PC-3 (cell line): ENCODE measurements around the gene BFSP2. TPM values are rescaled to one million over a fixed set of nuclear protein-coding genes. Genes with fewer than 3 reads are reported as not detected.

Experiments
- ATAC-seq: fragments of 200-7000 bp; cut with Tn5 transposase; 2 replicates; pipeline ENCODE4 v1.9.1; 2020; ENCODE audit warnings: mild to moderate bottlenecking, moderate library complexity
- BruUV-seq: library from RNA; stranded (reverse); fragments of 400-500 nt; replicated peaks from 2 replicates; lab custom pipeline; 2021; lab: Mats Ljungman, UMichigan
- CTCF ChIA-PET: fragments of 300-600 bp; sonication (Branson Sonifier 250); formaldehyde crosslinking; loops from one replicate; lab custom pipeline; 2022; ENCODE audit warnings: antibody characterized with exemption; lab: Charles Lee
- POLR2A ChIA-PET: fragments of 300-600 bp; sonication (Branson Sonifier 250); formaldehyde crosslinking; loops from one replicate; lab custom pipeline; 2022; ENCODE audit warnings: antibody characterized with exemption; ENCODE audit not compliant: unreplicated experiment; lab: Charles Lee
- DNase-seq: peaks from one replicate; pipeline ENCODE4 v3.0.0-alpha.2; 2015
- H2AFZ ChIP-seq: fragments of 300-600 bp; sonication (generic); 2 replicates; pipeline ENCODE4 v1.6.0; 2016; ENCODE audit warnings: antibody characterized with exemption, low read length
- H3F3A ChIP-seq: fragments of 300-600 bp; sonication (generic); one replicate; pipeline ENCODE4 v1.6.0; 2017; ENCODE audit warnings: antibody characterized with exemption, low read length, control low read depth, mild to moderate bottlenecking; ENCODE audit not compliant: unreplicated experiment
- H3K27ac ChIP-seq: fragments of 300-600 bp; sonication (generic); 2 replicates; pipeline ENCODE4 v1.5.1; 2016; ENCODE audit warnings: mild to moderate bottlenecking, low read length
- H3K27me3 ChIP-seq: fragments of 300-600 bp; sonication (generic); 2 replicates; pipeline ENCODE4 v1.6.1; 2016; ENCODE audit warnings: low read length, mixed read lengths
- H3K36me3 ChIP-seq: fragments of 300-600 bp; sonication (generic); 2 replicates; pipeline ENCODE4 v1.6.1; 2016; ENCODE audit warnings: low read depth, mixed run types, low read length, mixed read lengths
- H3K4me1 ChIP-seq: fragments of 300-600 bp; sonication (generic); 2 replicates; pipeline ENCODE4 v1.5.1; 2016; ENCODE audit warnings: low read length; ENCODE audit not compliant: insufficient read depth
- H3K4me2 ChIP-seq: fragments of 300-600 bp; sonication (generic); 2 replicates; pipeline ENCODE4 v1.6.0; 2016; ENCODE audit warnings: low read length
- H3K4me3 ChIP-seq: fragments of 300-600 bp; sonication (generic); 2 replicates; pipeline ENCODE4 v1.5.1; 2016; ENCODE audit warnings: mild to moderate bottlenecking, low read length, mixed read lengths
- H3K79me2 ChIP-seq: fragments of 300-600 bp; sonication (generic); 2 replicates; pipeline ENCODE4 v1.6.1; 2017; ENCODE audit warnings: low read length, mixed read lengths
- H3K9ac ChIP-seq: fragments of 300-600 bp; sonication (generic); 2 replicates; pipeline ENCODE4 v1.6.0; 2016; ENCODE audit warnings: mild to moderate bottlenecking, low read length
- H3K9me2 ChIP-seq: fragments of 300-600 bp; sonication (generic); replicated peaks from 2 replicates; pipeline ENCODE4 v1.6.1; 2016; ENCODE audit warnings: mixed run types, low read length, mixed read lengths
- H3K9me3 ChIP-seq: fragments of 300-600 bp; sonication (generic); 2 replicates; pipeline ENCODE4 v1.6.1; 2016; ENCODE audit warnings: low read length, mixed read lengths
- H4K20me1 ChIP-seq: fragments of 300-600 bp; sonication (generic); 2 replicates; pipeline ENCODE4 v1.6.1; 2016; ENCODE audit warnings: low read length, mixed read lengths
- CTCF ChIP-seq: fragments of 300-600 bp; sonication (generic); conservative IDR thresholded peaks from 2 replicates; pipeline ENCODE4 v1.5.1; 2017; ENCODE audit warnings: antibody characterized with exemption, low read depth, mild to moderate bottlenecking, low read length
- EZH2 ChIP-seq: fragments of 300-600 bp; sonication (generic); IDR thresholded peaks from one replicate; pipeline ENCODE4 v1.6.1; 2017; ENCODE audit warnings: antibody characterized with exemption, mild to moderate bottlenecking, low read length; ENCODE audit not compliant: unreplicated experiment
- EZH2phosphoT487 ChIP-seq: fragments of 300-600 bp; sonication (generic); IDR thresholded peaks from 2 replicates; pipeline ENCODE4 v1.6.1; 2018; ENCODE audit warnings: mild to moderate bottlenecking, antibody characterized with exemption, low read length, borderline replicate concordance
- intact Hi-C: fragments of 100-400 bp; cut with micrococcal nuclease; formaldehyde crosslinking; loops from 2 replicates; pipeline ENCODE4 v1.9.0; 2023
- total RNA-seq: library from RNA; depleted of rRNA; stranded (reverse); fragments of >200 nt; gene quantifications from 2 replicates; pipeline ENCODE4 v1.2.3, GENCODE V29; 2014

BFSP2 gene
- total RNA-seq, 1 experiment from 2014 or later: not detected

- ChIA-PET CTCF (no interaction called here), POLR2A (no interaction called here)
- no peak for ATAC-seq
- H3K4me3 ChIP-seq: no peak overlapping the region
- no TSS peak for BruUV-seq
- H3K9me2 ChIP-seq: no peaks in the 10 kb centered on the region
- no peaks in the 10 kb centered on the region for H3K9me3 ChIP-seq
- no peaks in the 10 kb centered on the region for H4K20me1 ChIP-seq
- H3K4me1 ChIP-seq: no peaks in the 10 kb centered on the region
- no peak for DNase-seq
- no peak overlapping the region for H3K4me2 ChIP-seq
- no peaks in the 10 kb centered on the region for H3F3A ChIP-seq
- no peak overlapping the region for H2AFZ ChIP-seq
- intact Hi-C loops: no loop called here
- no peak for TF ChIP-seq CTCF
- no peak for TF ChIP-seq EZH2
- no peak for TF ChIP-seq EZH2phosphoT487
- H3K27ac ChIP-seq: no peak overlapping the region
- no peaks in the 10 kb centered on the region for H3K36me3 ChIP-seq
- no peak overlapping the region for H3K9ac ChIP-seq
- H3K27me3 ChIP-seq: peaks cover 31% of the 10 kb centered on the region
- H3K79me2 ChIP-seq: no peaks in the 10 kb centered on the region
Observed at GRCh38 chr3:133404920-133405319, 5.1 kb downstream of the BFSP2 start.

- no peak overlapping the region for H3K4me3 ChIP-seq
- BruUV-seq: no TSS peak
- intact Hi-C loops: no loop called here
- H3K79me2 ChIP-seq: no peaks in the 10 kb centered on the region
- no peaks in the 10 kb centered on the region for H3K9me2 ChIP-seq
- H3K9ac ChIP-seq: no peak overlapping the region
- no peaks in the 10 kb centered on the region for H4K20me1 ChIP-seq
- H3K36me3 ChIP-seq: no peaks in the 10 kb centered on the region
- ChIA-PET POLR2A (no interaction called here), CTCF (interaction anchor here (0.5 kb wide), 1 partner anchor 1066 kb away, joined by 4 read pairs; no protein-coding TSS in a partner anchor)
- no peaks in the 10 kb centered on the region for H3F3A ChIP-seq
- H3K9me3 ChIP-seq: no peaks in the 10 kb centered on the region
- no peak overlapping the region for H3K4me2 ChIP-seq
- H2AFZ ChIP-seq: no peak overlapping the region
- no peaks in the 10 kb centered on the region for H3K4me1 ChIP-seq
- no peak overlapping the region for H3K27ac ChIP-seq
- H3K27me3 ChIP-seq: peaks cover 53% of the 10 kb centered on the region
- TF ChIP-seq EZH2: no peak
- no peak for TF ChIP-seq EZH2phosphoT487
- no peak for TF ChIP-seq CTCF
- DNase-seq (no peak), ATAC-seq (no peak)
Observed at GRCh38 chr3:133408366-133408765, 8.5 kb downstream of the BFSP2 start.

DNA sequence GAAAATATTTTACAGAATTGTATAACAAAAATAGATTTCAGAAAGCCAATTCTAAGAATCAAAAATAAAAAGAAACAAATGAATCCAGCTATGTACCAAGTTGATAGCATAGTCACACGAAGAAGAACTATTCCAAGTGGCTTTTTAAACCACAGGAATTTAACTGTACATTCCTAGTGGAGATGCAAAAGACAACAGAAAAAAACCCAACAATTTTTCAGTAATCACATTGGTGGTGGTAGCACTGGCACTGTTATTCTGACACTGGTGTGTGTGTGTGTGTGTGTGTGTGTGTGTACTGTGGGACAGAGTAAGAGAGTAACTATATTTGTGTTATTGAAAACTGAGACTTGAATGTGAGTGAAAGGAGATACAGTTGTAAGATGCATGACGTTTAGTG lies 9.1 kb downstream of the BFSP2 start:
- CTCF ChIA-PET: no interaction called here

More for the DNA sequence above, 9.1 kb downstream of the BFSP2 start:
- POLR2A ChIA-PET: no interaction called here
- Histone ChIP-seq H2AFZ (no peak overlapping the region), H3K4me2 (no peak overlapping the region), H3K36me3 (no peaks in the 10 kb centered on the region), H3F3A (no peaks in the 10 kb centered on the region), H3K4me1 (no peaks in the 10 kb centered on the region), H3K27me3 (peaks cover 53% of the 10 kb centered on the region), H4K20me1 (no peaks in the 10 kb centered on the region), H3K4me3 (no peak overlapping the region), H3K27ac (no peak overlapping the region), H3K9ac (no peak overlapping the region), H3K79me2 (no peaks in the 10 kb centered on the region), H3K9me2 (no peaks in the 10 kb centered on the region), H3K9me3 (no peaks in the 10 kb centered on the region)
- no peak for ATAC-seq
- intact Hi-C loops: no loop called here
- TF ChIP-seq EZH2phosphoT487: no peak
- TF ChIP-seq EZH2: no peak
- TF ChIP-seq CTCF: no peak
- no TSS peak for BruUV-seq
- DNase-seq: no peak
